Testis (tissue), 3 donors: ENCODE results near the gene TIMP2. TPM values are rescaled to one million over a fixed set of nuclear protein-coding genes. Genes with fewer than 3 reads are reported as not detected.

Source experiments
- DNase-seq: peaks from one replicate; pipeline ENCODE4 v3.0.0-alpha.2; 2019
- H3K27ac ChIP-seq, 2 donors: fragments of 200-600 bp; sonication (generic); one replicate each; pipeline ENCODE4 v1.5.1; 2019
- H3K27me3 ChIP-seq: fragments of 200-600 bp; sonication (generic); one replicate; pipeline ENCODE4 v1.5.1; 2019
- H3K36me3 ChIP-seq: fragments of 200-600 bp; sonication (generic); one replicate; pipeline ENCODE4 v1.5.1; 2017; ENCODE audit warnings: low read depth; ENCODE audit errors: missing control alignments
- H3K4me1 ChIP-seq: fragments of 200-600 bp; sonication (generic); one replicate; pipeline ENCODE4 v1.5.1; 2019
- H3K4me3 ChIP-seq, 2 donors: fragments of 200-600 bp; sonication (generic); one replicate each; pipeline ENCODE4 v1.5.1; 2017 to 2019
- H3K9me3 ChIP-seq: fragments of 200-600 bp; sonication (generic); one replicate; pipeline ENCODE4 v1.5.1; 2017
- POLR2A ChIP-seq: fragments of 450-650 bp; IDR thresholded peaks from one replicate; pipeline ENCODE4 v1.6.1; 2017; ENCODE audit warnings: antibody characterized with exemption, mild to moderate bottlenecking, moderate library complexity
- WGBS, 2 donors: methylation state at CpG; one replicate each; pipeline ENCODE4 v1.1.5; 2018; 5-methylcytosine and 5-hydroxymethylcytosine counted together
- intact Hi-C: fragments of 100-400 bp; cut with DNase I; formaldehyde crosslinking; loops from one replicate; pipeline ENCODE4 v1.15.1; 2023; ENCODE audit warnings: low total_unique reads
- polyA plus RNA-seq: library from polyadenylated mRNA; stranded (reverse); fragments of 350-450 nt; fragmentation: Illumina TruSeq; extraction: RNeasy Lipid Tissue Mini Kit (QIAGEN cat#74804); gene quantifications from one replicate; pipeline ENCODE4 v1.2.3, GENCODE V29; 2014; ENCODE audit warnings: low read depth, low replicate concordance; ENCODE audit not compliant: insufficient read depth
- total RNA-seq, 2 donors: library from RNA; depleted of rRNA; stranded (reverse); fragments of >200 nt; gene quantifications; one replicate each; pipeline ENCODE4 v1.2.3, GENCODE V29; 2016
- TF ChIP-seq, protein P1 (sequence below), 3 experiments: fragments of 450-650 bp in 2 of 3; fragments of 200-600 bp in 1 of 3; sonication (generic) in 1 of 3; IDR thresholded peaks; one replicate each; pipeline ENCODE4 v1.5.1; 2016 to 2019; ENCODE audit warnings: antibody characterized with exemption in 3 of 3, mild to moderate bottlenecking in 2 of 3, moderate library complexity in 1 of 3

Gene TIMP2
- total and polyA plus RNA-seq, 3 donors from 2014 or later, result 262 to 482 (median 465) TPM

GRCh38 chr17:78826421-78826820 is 98.8 kb downstream of the TIMP2 start:
- 93 to 94% methylated on average over 5 of the region's 5 CpGs for WGBS, 2 donors
- Histone ChIP-seq H3K9me3 (no peaks in the 10 kb centered on the region), H3K4me3 (no peak overlapping the region), H3K27ac (no peak overlapping the region), H3K36me3 (no peaks in the 10 kb centered on the region), H3K4me1 (no peaks in the 10 kb centered on the region), H3K27me3 (no peaks in the 10 kb centered on the region)
- TF ChIP-seq, protein P1, sequence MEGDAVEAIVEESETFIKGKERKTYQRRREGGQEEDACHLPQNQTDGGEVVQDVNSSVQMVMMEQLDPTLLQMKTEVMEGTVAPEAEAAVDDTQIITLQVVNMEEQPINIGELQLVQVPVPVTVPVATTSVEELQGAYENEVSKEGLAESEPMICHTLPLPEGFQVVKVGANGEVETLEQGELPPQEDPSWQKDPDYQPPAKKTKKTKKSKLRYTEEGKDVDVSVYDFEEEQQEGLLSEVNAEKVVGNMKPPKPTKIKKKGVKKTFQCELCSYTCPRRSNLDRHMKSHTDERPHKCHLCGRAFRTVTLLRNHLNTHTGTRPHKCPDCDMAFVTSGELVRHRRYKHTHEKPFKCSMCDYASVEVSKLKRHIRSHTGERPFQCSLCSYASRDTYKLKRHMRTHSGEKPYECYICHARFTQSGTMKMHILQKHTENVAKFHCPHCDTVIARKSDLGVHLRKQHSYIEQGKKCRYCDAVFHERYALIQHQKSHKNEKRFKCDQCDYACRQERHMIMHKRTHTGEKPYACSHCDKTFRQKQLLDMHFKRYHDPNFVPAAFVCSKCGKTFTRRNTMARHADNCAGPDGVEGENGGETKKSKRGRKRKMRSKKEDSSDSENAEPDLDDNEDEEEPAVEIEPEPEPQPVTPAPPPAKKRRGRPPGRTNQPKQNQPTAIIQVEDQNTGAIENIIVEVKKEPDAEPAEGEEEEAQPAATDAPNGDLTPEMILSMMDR (IDR thresholded peaks at IDR 0.05), result no peak
- no peak for TF ChIP-seq POLR2A
- no peak for DNase-seq
- intact Hi-C loops, result no loop called here

DNA sequence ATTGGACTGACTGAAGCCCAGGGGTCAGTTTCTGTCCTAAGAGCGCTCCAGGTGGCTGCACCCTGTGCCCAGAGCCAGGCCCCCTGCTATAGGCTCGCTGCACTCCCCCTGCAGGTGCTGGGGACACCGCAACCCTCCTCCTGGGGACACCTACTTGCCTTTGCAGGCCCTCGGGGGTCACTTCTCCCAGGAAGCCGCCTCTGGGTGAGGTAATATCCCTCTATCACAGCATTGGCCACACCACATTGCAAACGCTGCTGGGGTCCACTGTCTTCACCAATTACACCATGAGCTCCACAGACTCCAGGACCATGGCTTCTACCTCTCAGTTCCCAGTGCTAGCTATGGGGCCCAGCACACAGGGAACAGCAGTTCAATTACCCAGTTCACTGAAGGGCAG is 99.5 kb downstream of the TIMP2 start:
- DNase-seq, result no peak
- no peak for TF ChIP-seq POLR2A
- TF ChIP-seq, protein P1 (IDR thresholded peaks at IDR 0.05), result no peak

GRCh38 chr17:78824240-78824639 is 100.9 kb downstream of the TIMP2 start:
- Histone ChIP-seq H3K27ac (no peak overlapping the region), H3K27me3 (no peaks in the 10 kb centered on the region), H3K9me3 (no peaks in the 10 kb centered on the region), H3K4me1 (no peaks in the 10 kb centered on the region), H3K4me3 (no peak overlapping the region), H3K36me3 (no peaks in the 10 kb centered on the region)
- TF ChIP-seq, protein P1 (IDR thresholded peaks at IDR 0.05), result no peak
- TF ChIP-seq POLR2A, result no peak
- DNase-seq, result no peak
- intact Hi-C loops, result no loop called here
- WGBS, 2 donors, result 91% methylated on average over 7 of the region's 7 CpGs

More for the DNA sequence above, 99.5 kb downstream of the TIMP2 start:
- H3K9me3 ChIP-seq, result no peaks in the 10 kb centered on the region
- 88 to 96% methylated on average over 6 of the region's 6 CpGs for WGBS, 2 donors
- H3K4me3 ChIP-seq, result no peak overlapping the region
- H3K36me3 ChIP-seq, result no peaks in the 10 kb centered on the region
- no peaks in the 10 kb centered on the region for H3K27me3 ChIP-seq
- intact Hi-C loops, result no loop called here
- H3K27ac ChIP-seq, result no peak overlapping the region
- no peaks in the 10 kb centered on the region for H3K4me1 ChIP-seq

DNA sequence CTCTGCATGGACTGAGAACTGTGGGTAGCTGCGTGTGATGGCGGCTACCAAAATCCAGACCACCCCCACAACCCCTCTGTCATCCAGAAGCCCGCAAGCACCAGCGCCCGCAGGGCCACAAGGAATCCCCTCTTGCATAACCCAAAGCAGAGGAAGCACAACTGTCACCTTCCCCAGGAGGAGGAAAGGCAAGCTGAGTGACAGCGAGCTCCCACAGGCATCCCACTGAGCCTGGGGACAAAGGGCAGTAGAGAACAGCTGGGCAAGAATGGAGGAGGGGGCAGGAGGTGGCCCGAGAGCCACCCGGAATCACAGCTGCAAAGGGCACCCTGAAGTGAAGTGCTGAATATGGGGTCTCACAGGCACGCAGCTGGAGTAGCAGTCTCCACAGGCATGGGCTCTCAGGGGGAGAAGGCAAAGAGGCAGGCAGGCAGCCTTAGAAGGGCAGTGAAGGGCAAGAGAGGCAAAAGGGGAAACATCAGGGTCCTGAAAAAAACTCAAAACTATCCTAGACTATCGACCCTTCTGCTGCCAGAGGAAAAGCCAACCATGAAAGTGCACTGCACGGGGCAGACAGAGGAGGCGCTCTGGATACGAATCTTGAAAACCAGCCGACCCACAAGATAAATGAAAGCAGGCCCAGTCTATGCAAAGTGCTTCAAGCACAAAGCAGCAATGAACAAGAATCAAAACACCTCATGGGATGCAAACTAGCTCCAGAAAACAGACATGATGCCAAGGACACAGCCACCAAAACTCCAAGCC is 101.7 kb downstream of the TIMP2 start:
- H3K36me3 ChIP-seq, result no peaks in the 10 kb centered on the region
- intact Hi-C loops, result no loop called here
- DNase-seq, result no peak
- H3K4me3 ChIP-seq, result no peak overlapping the region
- no peak overlapping the region for H3K27ac ChIP-seq
- H3K27me3 ChIP-seq, result no peaks in the 10 kb centered on the region
- no peaks in the 10 kb centered on the region for H3K4me1 ChIP-seq
- TF ChIP-seq POLR2A, result no peak
- TF ChIP-seq, protein P1 (IDR thresholded peaks at IDR 0.05), result no peak
- H3K9me3 ChIP-seq, result no peaks in the 10 kb centered on the region
- WGBS, 2 donors, result 93% methylated on average over 11 to 14 of the region's 14 CpGs

DNA sequence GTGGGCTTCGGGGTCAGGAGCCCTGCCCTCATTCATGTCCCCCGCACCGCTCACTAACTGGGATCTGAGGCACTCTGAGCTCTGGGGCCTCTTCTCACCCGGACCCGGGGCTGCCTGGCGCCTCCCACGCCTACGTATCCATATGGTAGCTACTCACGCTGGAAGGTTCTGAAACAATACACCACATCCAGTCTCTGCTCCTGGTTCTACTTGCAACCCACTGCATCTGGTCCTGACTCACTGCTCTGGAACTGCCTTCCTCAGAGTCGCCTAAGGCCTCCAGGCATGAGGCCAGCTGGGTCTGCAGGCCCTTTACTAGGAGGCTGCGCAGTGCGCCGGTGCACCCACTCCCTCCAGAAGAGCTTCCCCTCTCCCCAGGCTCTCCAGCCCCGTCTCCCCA is 102.6 kb downstream of the TIMP2 start:
- no peak overlapping the region for H3K4me3 ChIP-seq
- H3K27me3 ChIP-seq, result no peaks in the 10 kb centered on the region
- no peaks in the 10 kb centered on the region for H3K36me3 ChIP-seq
- TF ChIP-seq POLR2A, result no peak
- TF ChIP-seq, protein P1 (IDR thresholded peaks at IDR 0.05), result no peak
- DNase-seq, result no peak
- no peaks in the 10 kb centered on the region for H3K9me3 ChIP-seq
- H3K27ac ChIP-seq, result no peak overlapping the region
- WGBS, 2 donors, result 75 to 91% methylated on average over 13 to 14 of the region's 14 CpGs
- intact Hi-C loops, result no loop called here
- no peaks in the 10 kb centered on the region for H3K4me1 ChIP-seq
